Measurements from ENCODE around the gene PCP4L1. TPM values are rescaled to one million over a fixed set of nuclear protein-coding genes. Genes with fewer than 3 reads are reported as not detected.

The PCP4L1 gene
- total RNA-seq, 6 donors from 2014 or later: 1.0 to 8.1 (median 5.0) TPM

- WGBS, 2 donors: 48% methylated on average over 9 of the region's 9 CpGs
- Histone ChIP-seq H3K4me1 (peaks cover 5 to 19% (median 9%) of the 10 kb centered on the region in 4 donors), H3K4me3 (no peak overlapping the region), H3K27me3 (peaks cover 0 to 13% (median 3%) of the 10 kb centered on the region in 4 donors), H3K27ac (no peak overlapping the region), H3K36me3 (no peaks in the 10 kb centered on the region), H3K9me3 (peaks cover 0 to 12% (median 9%) of the 10 kb centered on the region in 4 donors)
- DNase-seq (peak in 1 of 2 donors; percentile 50), ATAC-seq (ENCODE audit: low FRiP score in 2 of 2) (no peak)
- TF ChIP-seq, protein P1, sequence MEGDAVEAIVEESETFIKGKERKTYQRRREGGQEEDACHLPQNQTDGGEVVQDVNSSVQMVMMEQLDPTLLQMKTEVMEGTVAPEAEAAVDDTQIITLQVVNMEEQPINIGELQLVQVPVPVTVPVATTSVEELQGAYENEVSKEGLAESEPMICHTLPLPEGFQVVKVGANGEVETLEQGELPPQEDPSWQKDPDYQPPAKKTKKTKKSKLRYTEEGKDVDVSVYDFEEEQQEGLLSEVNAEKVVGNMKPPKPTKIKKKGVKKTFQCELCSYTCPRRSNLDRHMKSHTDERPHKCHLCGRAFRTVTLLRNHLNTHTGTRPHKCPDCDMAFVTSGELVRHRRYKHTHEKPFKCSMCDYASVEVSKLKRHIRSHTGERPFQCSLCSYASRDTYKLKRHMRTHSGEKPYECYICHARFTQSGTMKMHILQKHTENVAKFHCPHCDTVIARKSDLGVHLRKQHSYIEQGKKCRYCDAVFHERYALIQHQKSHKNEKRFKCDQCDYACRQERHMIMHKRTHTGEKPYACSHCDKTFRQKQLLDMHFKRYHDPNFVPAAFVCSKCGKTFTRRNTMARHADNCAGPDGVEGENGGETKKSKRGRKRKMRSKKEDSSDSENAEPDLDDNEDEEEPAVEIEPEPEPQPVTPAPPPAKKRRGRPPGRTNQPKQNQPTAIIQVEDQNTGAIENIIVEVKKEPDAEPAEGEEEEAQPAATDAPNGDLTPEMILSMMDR (IDR thresholded peaks at IDR 0.05): no peak
- TF ChIP-seq POLR2A (IDR thresholded peaks at IDR 0.05) (no peak), POLR2AphosphoS5 (IDR thresholded peaks at IDR 0.05) (no peak), EP300 (IDR thresholded peaks at IDR 0.05) (no peak)
Observed at GRCh38 chr1:161260376-161261260, 2.1 kb downstream of the PCP4L1 start.

DNA sequence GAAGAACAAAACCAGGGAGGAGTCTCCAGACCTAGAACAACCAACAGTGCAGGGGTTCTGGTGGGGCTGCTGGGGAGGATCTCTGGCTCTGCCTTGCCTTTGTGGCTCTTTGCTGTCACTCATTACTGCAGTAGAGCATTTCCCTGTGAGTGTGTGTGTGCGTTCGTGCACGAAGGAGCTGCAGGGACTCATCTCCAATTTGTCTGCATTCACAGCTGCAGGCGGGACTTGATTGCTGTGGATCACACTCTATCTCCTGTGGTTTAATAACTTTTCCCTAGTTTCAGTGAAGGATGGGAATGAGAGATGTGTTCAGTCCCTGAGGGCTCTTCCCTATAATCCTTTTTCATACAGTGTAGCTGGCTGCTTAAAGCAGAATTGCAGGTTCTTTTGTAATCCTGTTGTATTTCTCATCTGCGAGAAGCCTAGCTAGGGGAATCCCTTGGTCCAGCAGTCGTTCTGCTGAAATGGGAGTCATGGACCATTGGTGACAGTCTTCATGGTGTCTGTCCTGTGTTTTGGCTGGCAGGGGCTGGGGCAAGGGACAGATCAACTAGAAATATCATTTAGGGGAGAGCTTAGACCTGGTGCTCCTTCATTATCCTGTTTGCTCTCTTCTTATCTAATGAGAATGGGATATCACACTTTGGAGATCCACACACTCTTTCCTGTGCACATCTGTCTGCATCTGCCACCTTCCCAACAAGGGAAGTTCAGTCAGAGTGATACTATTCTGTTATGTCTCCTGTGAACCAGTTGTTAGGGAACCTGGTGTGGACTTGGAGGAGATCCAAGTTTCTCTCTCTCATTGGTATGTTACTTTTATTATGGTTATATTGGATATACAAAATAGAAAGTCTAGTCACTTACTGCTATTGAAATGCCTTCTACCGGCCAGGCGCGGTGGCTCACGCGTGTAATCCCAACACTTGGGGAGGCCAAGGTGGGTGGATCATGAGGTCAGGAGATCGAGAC, 3.0 kb downstream of the PCP4L1 start:
- H3K4me1 ChIP-seq: peaks cover 5 to 19% (median 9%) of the 10 kb centered on the region in 4 donors
- peaks cover 0 to 13% (median 3%) of the 10 kb centered on the region in 4 donors for H3K27me3 ChIP-seq
- no peak overlapping the region for H3K27ac ChIP-seq
- no peak for ATAC-seq (ENCODE audit: low FRiP score in 2 of 2)
- H3K36me3 ChIP-seq: no peaks in the 10 kb centered on the region
- WGBS, 2 donors: 82 to 84% methylated on average over 12 of the region's 12 CpGs
- DNase-seq: no peak
- H3K4me3 ChIP-seq: no peak overlapping the region
- peaks cover 0 to 11% (median 9%) of the 10 kb centered on the region in 4 donors for H3K9me3 ChIP-seq
- TF ChIP-seq POLR2A (IDR thresholded peaks at IDR 0.05) (no peak), POLR2AphosphoS5 (IDR thresholded peaks at IDR 0.05) (no peak), EP300 (IDR thresholded peaks at IDR 0.05) (no peak)
- TF ChIP-seq, protein P1 (IDR thresholded peaks at IDR 0.05): no peak

DNA sequence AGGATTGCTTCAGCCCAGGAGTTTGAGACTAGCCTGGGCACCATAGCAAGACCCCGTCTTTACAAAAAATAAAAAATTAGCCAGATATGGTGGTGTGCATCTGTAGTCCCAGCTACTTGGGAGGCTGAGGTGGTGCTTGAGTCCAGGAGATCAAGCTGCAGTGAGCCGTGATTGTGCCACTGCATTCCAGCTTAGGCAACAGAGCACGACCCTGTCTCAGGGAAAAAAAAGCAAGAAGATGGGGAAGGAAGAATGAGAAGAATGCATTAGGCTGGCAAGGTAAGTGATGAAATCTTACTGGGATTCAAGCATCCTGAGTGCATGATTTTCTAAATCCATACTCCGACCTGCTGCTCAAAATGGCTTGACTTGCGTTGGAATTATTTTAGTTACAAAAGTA, 6.8 kb downstream of the PCP4L1 start:
- Histone ChIP-seq H3K4me1 (peaks cover 0 to 4% (median 0%) of the 10 kb centered on the region in 4 donors), H3K9me3 (no peaks in the 10 kb centered on the region), H3K27me3 (no peaks in the 10 kb centered on the region), H3K36me3 (no peaks in the 10 kb centered on the region), H3K4me3 (no peak overlapping the region), H3K27ac (no peak overlapping the region)
- TF ChIP-seq, protein P1 (IDR thresholded peaks at IDR 0.05): no peak
- TF ChIP-seq POLR2A (IDR thresholded peaks at IDR 0.05): no peak
- TF ChIP-seq EP300 (IDR thresholded peaks at IDR 0.05): no peak
- TF ChIP-seq POLR2AphosphoS5 (IDR thresholded peaks at IDR 0.05): no peak
- no peak for DNase-seq
- ATAC-seq (ENCODE audit: low FRiP score in 2 of 2): no peak
- WGBS, 2 donors: 76 to 82% methylated on average over 5 of the region's 5 CpGs

GRCh38 chr1:161266202-161266601, 7.7 kb downstream of the PCP4L1 start:
- ATAC-seq (ENCODE audit: low FRiP score in 2 of 2) (no peak), DNase-seq (no peak)
- Histone ChIP-seq H3K9me3 (no peaks in the 10 kb centered on the region), H3K27ac (no peak overlapping the region), H3K4me3 (no peak overlapping the region), H3K4me1 (peaks cover 0 to 4% (median 0%) of the 10 kb centered on the region in 4 donors), H3K36me3 (no peaks in the 10 kb centered on the region), H3K27me3 (no peaks in the 10 kb centered on the region)
- 56 to 77% methylated on average over 3 of the region's 3 CpGs for WGBS, 2 donors
- TF ChIP-seq, protein P1 (IDR thresholded peaks at IDR 0.05): no peak
- TF ChIP-seq POLR2A (IDR thresholded peaks at IDR 0.05) (no peak), EP300 (IDR thresholded peaks at IDR 0.05) (no peak), POLR2AphosphoS5 (IDR thresholded peaks at IDR 0.05) (no peak)
